A549 (cell line): Measurements from ENCODE around the gene SPECC1L.

Experiments
- POLR2AphosphoS2 ChIP-seq: conservative IDR thresholded peaks from 2 replicates; pipeline ENCODE4 v1.6.1; 2012; ENCODE audit warnings: low read length, improper control_type of control experiment, inconsistent platforms
- TF ChIP-seq, protein P1 (sequence below): fragments of >200 bp; sonication (Bioruptor Twin); formaldehyde crosslinking; IDR thresholded peaks from 3 replicates; pipeline ENCODE4 v1.5.1; 2016

GRCh38 chr22:24433001-24433827, 162.6 kb downstream of the SPECC1L start:
- TF ChIP-seq, protein P1, sequence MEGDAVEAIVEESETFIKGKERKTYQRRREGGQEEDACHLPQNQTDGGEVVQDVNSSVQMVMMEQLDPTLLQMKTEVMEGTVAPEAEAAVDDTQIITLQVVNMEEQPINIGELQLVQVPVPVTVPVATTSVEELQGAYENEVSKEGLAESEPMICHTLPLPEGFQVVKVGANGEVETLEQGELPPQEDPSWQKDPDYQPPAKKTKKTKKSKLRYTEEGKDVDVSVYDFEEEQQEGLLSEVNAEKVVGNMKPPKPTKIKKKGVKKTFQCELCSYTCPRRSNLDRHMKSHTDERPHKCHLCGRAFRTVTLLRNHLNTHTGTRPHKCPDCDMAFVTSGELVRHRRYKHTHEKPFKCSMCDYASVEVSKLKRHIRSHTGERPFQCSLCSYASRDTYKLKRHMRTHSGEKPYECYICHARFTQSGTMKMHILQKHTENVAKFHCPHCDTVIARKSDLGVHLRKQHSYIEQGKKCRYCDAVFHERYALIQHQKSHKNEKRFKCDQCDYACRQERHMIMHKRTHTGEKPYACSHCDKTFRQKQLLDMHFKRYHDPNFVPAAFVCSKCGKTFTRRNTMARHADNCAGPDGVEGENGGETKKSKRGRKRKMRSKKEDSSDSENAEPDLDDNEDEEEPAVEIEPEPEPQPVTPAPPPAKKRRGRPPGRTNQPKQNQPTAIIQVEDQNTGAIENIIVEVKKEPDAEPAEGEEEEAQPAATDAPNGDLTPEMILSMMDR, result no peak
- no peak for TF ChIP-seq POLR2AphosphoS2
